CD4-positive, alpha-beta T cell treated with Interleukin-10 for 1 hour (primary cell): Measurements from ENCODE around the gene COA1.
"Not testable (repeated sequence)": the region's sequence is repeated elsewhere in the genome, so short reads cannot be mapped to it uniquely, and the experiment has no call there.

Experiments used
- DNase-seq: peaks from one replicate; pipeline ENCODE4 v3.0.0-alpha.2; 2020

Gene COA1, protein sequence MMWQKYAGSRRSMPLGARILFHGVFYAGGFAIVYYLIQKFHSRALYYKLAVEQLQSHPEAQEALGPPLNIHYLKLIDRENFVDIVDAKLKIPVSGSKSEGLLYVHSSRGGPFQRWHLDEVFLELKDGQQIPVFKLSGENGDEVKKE

DNA sequence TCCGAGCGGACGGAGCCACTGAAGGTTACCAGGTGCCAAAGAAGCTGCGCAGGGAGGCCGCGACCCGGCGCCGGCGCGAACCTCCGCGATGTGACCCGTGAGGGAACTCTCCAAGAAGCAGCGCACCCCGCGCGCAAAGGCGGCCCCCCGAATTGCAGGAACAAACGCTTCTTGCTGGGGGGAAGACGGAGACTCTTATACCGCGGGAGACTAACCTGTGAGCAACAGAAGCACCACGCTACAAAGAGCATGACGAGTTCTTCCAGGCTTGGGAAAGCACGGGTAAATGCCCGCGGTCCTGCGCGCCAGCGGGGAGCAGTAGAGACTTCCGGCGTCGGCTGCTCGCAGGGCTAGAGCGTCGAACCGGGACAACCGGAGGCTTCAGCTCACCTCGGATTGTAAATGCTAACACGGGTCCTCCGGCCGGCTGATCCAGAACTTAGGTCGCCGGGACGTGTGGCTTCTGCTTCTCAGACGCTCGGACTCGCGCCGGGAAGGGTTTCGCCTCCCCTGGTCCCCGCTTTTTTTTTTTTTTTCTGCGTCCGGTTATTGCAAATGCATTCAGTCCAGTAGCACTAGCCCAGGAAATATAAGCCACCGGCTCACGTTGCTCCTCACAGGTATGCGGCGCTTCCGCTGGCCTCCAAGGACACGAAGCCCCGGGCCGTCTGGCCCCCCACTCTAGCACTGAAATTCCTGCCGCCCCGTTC is at the start of gene COA1:
Gene COA1 (minus strand): TSS at position 310 of the 710 bp plus-strand sequence. CDS start 80,909 bp downstream, outside the sequence.
- peak; percentile 86 for DNase-seq

DNA sequence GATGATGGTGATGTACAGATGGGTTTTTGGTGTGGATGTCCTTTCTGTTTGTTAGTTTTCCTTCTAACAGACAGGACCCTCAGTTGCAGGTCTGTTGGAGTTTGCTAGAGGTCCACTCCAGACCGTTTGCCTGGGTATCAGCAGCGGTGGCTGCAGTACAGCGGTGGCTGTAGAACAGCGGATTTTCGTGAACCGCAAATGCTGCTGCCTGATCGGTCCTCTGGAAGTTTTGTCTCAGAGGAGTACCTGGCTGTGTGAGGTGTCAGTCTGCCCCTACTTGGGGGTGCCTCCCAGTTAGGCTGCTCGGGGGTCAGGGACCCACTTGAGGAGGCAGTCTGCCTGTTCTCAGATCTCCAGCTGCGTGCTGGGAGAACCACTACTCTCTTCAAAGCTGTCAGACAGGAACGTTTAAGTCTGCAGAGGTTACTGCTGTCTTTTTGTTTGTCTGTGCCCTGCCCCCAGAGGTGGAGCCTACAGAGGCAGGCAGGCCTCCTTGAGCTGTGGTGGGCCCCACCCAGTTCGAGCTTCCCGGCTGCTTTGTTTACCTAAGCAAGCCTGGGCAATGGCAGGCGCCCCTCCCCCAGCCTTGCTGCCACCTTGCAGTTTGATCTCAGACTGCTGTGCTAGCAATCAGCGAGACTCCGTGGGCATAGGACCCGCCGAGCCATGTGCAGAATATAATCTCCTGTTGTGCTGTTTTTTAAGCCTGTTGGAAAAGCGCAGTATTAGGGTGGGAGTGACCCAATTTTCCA is 49.1 kb upstream of the COA1 start:
- DNase-seq: peak; percentile 8

DNA sequence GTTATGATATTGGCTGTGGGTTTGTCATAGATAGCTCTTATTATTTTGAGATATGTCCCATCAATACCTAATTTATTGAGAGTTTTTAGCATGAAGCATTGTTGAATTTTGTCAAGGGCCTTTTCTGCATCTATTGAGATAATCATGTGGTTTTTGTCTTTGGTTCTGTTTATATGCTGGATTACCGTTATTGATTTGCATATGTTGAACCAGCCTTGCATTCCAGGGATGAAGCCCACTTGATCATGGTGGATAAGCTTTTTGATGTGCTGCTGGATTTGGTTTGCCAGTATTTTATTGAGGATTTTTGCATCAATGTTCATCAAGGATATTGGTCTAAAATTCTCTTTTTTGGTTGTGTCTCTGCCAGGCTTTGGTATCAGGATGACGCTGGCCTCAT is 45.9 kb upstream of the COA1 start:
- not testable (repeated sequence) for DNase-seq

DNA sequence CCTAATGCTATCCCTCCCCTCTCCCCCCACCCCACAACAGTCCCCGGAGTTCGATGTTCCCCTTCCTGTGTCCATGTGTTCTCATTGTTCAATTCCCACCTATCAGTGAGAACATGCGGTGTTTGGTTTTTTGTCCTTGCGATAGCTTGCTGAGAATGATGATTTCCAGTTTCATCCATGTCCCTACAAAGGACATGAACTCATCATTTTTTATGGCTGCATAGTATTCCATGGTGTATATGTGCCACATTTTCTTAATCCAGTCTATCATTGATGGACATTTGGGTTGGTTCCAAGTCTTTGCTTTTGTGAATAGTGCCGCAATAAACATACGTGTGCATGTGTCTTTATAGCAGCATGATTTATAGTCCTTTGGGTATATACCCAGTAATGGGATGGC is 43.9 kb upstream of the COA1 start:
- DNase-seq: not testable (repeated sequence)

DNA sequence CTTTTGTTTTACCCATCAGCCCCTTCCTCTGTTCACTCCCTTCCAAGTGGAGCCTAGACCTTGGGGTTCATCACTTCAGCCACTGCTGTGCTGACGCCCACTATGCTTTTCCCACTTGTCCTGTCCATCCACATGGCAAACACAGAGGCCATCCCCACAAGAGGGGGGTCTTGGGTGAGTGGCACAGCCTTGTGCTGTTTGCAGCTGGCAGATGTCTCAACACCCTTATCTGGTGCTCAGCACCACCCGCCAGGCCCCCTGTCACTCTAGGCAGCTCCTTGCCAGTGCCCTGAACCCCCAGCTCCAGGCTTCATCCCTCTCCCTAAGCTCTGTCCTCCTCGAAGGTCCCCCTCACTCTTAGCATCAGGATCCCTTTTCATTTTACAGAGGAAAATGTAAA is 42.2 kb upstream of the COA1 start:
- DNase-seq: no peak

DNA sequence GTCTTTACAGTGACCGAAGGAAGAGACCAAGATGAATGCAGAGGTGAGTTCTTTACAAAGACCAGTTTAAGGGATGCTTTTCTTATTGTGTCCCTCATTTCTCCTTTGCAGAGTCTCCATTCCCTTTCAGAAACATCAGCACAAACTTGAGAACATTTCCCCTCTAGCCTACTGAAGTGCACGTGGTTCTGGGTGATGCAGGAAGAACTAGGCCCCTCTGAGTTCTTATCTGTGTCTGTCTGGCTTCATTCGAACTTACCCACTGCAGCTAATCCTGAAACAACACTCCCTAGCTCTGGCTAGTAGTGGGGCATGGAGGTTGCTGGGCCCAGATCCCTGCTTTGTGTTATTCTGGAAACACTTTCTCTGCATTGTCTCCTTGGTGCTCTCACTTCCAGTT is 41.8 kb upstream of the COA1 start:
- DNase-seq: no peak

DNA sequence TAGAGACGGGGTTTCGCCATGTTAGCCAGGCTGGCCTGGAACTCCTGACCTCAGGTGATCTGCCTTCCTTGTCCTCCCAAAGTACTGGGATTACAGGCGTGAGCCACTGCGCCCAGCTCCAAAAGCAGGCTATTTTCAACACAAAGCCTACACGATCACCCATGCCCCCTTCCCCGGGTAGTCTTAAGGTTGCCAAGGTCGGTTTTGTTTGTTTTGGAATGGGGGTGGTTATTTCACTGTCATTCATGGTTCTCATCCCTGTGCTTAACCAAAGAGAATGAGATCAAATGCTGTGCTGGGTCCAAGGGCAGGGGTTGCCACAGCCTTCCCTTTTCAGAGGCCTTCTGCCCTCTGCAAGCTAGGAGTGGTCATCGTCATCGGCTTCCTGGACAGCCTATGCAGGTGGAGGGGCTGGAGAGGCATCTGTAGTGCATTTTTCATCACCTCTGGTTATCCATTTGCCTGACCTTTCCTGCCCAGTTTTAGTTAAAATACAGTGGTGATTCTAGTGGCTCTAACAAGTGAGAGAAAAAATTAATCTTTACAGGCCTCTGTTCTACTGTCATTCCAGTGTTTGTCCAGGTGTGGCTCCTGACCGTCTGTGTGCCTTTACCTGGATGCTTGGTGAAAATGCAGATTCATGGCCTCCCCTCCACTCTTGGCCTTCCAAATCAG is 40.6 kb upstream of the COA1 start:
- DNase-seq: no peak

DNA sequence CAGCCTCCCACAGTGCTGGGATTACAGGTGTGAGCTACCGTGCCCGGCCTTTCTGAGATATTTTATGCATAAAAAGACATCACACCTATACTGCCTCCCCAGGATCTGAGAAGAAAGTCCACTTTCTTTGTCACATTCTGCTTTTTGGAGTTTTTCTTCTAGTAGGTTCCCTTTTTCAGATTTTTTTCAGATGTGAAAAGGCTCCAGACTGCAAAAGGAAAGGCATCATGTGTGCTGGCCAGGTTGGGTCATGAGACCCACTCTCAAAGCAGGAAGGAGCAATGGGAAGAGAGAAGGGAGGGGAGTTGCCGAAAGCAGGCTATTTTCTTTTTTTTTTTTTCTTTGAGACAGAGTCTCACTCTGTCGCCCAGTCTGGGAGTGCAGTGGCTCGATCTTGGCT is 40.0 kb upstream of the COA1 start:
- no peak for DNase-seq

DNA sequence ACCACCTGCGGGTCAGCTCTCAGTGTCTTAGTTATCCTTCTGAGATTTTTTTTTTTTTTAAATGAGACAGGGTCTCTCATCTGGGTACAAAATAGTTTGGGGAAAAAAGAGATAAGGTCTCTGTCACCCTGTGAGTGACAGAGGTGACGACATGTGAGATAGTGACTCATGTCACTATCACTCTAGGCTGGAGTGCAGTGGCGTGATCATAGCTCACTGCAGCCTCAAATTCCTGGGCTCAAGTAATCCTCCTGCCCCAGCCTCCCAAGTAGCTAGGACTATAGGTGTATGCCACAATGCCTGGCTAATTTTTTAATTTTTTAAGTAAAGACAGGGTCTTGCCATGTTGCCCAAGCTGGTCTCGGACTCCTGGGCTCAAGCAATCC is 39.6 kb upstream of the COA1 start:
- DNase-seq: no peak

DNA sequence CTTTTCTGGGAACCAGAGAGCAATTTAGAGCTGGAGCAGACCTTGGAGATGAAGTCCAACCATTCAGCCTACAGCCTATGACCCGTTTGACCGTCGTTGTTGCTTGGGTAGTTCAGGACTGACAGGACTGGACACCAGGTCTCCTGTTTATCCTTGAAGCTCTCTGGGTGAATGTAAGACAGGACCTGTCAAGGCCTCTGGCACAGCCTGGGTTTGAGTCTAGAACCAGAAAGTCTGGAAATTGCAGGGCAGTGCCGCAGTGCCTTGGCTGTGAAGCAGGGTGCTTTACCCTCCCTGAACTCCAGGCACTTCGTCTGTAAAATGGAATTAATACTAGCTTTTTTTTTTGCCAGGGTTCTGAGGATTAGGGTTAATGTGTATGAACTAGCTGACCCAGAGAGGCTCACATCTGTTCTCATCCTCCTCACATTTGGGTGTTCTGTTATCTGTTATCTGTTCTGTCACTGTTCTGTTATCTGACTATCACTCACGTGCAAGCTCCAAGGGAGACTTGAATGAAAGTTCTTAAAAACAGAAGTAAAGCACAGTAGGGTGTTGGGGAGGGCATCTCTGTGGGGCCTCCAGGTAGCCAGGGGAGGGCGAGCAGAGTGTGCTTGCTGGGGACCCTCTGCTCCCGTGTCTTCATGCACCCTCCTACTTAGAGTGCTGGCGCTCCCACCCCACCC is 39.0 kb upstream of the COA1 start:
- no peak for DNase-seq

DNA sequence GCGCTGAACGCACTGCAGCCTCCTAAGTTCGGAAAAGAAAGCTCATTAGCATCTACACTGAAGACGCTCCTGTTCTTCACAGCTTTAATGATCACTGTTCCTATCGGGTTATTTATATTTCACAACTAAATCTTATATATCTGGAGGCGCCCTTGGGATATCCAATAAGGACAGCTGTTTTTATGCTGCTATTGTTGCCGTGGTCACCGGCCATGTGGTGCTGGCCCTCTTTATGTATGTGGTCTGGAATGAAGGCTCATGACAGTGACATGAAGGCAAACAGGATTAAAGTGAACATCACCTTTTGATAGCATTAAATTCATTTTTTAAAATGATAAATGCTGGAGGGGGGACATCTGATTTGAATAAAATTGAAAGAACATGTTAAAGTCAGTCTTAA is 38.0 kb upstream of the COA1 start:
- DNase-seq: no peak

DNA sequence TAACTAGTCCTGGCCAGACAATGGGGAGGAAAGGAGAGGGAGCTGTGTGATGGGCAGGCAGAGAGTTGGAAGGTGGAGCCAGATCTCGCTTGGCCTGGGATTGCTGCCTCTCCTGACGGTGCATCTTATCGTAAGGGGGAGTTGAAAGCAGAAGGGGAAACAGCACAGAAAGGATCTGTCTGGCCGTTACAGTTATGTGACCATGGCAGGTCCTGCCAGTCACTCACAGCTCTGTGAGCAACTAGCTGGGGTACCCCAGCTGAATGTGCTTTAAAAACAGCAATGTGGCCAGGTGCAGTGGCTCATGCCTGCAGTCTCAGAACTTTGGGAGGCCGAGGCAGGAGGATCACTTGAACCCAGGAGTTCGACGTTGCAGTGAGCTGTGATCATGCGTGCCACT is 37.2 kb upstream of the COA1 start:
- no peak for DNase-seq

DNA sequence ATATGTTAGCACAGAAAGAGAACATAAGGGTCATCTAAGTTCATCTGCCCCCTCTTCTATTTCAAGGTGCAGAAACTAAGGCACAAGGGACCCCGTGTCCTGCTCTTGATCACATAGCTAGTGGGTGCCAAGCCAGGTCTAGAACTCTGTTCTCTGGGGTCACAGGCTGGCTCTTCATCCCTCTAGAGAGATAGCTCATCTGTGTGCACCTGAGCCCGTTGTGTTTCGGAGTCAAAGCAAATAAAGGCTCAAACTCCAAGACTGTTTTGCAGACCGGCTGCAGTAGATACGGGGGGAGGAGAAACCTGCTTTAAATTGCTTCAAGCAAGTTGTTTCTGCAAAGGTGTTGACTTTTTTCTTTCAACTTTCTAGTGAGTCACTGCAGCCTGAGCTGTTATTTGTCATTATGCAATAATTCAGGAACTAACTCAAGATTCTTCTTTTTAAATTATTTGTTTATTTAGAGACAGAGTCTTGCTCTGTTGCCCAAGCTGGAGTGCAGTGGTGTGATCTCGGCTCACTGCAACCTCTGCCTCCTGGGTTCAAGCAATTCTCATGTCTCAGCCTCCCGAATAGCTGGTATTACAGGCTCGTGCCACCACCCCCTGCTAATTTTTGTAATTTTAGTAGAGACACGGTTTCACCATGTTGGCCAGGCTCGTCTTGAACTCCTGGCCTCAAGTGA is 35.6 kb upstream of the COA1 start:
- no peak for DNase-seq

DNA sequence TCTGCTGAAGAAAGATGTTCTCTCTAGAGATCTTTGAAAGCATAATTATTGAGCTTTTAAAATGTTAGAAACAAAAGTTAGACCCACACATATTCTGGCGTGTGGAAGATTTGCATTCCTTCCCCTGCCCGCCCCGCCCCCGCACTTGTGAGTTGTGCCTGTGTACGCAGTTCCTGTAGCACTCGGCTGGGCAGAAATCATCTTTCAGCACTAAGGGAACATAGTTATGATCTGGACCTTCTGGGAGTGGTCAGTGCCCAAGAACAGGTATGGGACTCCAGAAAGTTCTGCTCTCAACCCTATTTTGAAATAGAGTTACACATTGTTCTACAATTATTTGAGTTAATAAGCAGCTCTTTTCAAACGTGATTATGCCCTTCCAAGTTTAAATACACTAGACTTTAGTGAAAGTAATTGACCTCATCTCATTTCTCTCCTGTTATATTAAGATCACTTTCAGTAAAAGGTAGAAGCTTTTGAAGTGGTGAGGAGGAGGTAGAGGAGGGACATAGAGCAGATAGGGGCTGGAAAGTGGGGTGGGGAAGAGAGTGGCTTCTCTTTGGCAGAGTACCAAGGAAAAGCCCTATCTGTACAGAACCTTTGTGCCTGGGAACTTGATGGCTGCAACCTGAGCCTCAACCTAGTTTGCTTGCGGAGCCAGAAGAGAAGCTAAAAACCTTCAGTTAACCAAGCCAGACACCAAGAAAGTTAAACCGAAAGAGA is 34.9 kb upstream of the COA1 start:
- DNase-seq: peak; percentile 19

DNA sequence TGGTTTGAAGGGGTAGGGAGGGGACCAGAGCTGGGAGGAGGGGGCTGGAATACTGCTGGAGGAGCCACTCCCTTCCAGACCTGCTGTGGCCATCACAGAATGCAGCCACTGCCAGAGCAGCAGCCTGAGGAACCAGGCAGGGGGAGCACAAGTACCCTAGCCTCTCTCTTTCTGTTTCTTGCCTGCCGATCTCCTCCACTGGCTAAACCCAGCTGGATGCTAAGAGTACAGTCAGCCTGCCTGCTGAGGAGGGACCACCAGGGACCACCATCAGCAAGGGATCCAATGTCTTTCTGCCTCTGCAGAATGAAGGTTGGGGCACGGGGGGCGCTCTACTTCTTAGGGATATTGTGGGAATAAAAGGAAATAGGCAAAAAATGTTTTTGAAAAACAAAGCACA is 33.9 kb upstream of the COA1 start:
- DNase-seq: no peak

DNA sequence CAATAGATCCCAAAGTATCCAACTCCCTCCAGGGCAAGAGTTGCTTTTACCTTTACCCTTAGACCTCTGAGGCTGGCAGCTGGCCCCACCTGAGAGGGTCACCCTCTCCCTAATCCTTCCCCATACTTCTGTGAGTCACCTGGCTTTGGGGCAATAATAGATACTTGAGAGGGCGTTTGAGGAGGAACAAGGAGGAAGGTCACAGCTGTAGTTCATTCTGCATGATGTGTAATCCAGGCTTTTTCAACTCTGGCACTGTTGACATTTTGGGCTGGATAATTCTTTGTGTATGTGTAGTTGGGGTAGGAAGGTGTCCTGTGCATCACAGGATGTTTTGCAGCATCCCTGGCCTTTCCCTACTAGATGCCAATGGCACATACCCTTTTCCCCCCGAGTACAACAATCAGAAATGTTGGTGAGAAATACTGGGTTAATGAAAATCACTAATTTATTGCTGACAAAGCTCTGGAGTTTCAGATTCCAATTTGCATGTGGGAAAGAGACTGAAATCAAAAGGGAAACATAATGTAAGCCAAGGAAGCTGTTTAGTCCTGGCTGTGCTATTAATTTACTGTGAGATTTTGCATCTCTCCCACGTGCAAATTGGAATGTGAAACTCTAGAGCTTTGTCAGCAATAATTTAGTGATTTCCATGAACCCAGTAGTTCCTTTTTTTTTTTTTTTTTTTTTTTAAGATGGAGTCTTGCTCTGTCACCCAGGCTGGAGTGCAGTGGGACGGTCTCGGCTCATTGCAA is 32.8 kb upstream of the COA1 start:
- DNase-seq: no peak

DNA sequence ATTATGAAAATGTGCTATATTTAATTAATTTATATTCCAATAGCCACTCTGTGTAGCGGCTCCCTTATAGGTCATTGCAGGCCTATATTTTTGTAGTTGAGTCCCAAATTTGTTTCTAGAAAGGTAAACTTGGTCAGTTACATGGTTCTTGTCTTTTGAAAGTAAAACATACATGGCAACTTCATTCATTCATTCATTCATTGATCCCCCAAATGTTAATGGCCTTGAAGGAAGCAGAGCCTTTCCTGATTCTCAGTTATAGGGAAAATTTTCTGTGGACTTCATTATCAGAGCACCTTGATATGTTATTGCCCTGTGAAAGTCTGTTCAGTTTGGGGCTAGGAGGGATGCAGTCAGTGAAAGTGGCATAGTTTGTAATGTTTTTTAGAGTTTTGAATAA is 32.1 kb upstream of the COA1 start:
- no peak for DNase-seq

DNA sequence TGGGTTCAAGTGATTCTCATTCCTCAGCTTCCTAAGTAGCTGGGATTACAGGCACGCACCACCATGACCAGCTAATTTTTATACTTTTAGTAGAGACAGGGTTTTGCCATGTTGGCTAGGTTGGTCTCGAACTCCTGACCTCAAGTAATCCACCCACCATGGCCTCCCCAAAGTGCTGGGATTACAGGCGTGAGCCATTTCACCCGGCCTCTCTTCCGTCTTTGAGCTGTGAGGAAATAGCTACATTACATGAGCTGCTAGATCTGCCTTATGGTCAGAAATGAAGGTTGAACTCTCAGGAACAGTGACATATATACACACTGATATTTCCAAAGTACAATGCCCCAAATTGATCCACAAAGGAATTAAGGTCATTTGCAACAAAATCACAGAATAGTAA is 31.5 kb upstream of the COA1 start:
- DNase-seq: no peak

DNA sequence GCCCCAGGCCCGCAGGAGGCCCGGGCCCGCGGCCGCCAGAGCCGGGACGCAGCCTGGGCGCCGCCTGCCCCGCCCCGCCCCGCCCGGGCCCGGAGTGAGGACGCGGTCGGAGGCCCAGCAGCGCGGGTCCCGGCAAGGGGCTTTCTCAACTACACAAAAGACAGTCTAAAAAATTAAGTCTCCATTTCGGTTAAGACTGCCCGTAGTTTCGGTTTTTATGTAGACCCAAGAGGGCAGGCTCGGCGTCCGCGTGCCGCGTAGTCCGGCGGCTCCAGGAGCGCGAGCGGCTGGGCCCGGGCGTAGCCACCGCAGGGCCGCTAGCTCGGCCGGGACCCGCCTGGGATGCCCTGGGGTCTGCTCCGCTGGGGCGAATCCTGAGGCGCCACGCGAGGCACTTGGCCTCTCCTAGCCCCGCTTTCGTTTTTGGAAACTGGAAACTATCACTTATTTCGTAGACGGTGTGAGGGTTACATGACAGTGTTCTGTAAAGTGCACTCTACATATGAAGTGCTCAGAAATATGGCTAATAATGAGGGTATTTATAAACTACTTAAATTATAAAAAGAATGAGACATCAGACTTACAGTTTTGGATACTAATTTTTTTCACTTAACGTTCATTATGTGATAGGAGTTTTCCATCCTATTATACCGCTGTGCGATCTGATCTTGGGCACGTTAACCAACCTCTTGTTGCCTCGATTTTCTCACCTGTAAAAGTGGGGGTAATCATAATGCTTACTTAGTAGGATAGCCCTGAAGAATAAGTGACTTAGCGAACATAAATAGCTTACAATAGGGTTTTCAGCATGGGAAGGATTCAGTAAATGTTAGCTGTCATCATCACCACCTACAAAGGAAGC is 29.7 kb upstream of the COA1 start:
- peak; percentile 59 for DNase-seq
